ENCODE results near the gene KLHDC7B. TPM values are rescaled to one million over a fixed set of nuclear protein-coding genes. Genes with fewer than 3 reads are reported as not detected.

The KLHDC7B gene
- total and polyA plus RNA-seq, 2 donors (not counting 3 experiments of a cell fraction or from before 2014, with no cell fraction given), result not detected

GRCh38 chr22:50520826-50521453 is 24.8 kb upstream of the KLHDC7B start:
- Histone ChIP-seq H3K79me2 (ENCODE audit: control insufficient read depth, insufficient read depth, low read length) (peaks cover 10% of the 10 kb centered on the region), H3K9ac (replicated peaks; ENCODE audit: extremely low read depth, insufficient read depth, low read length) (no peak overlapping the region), H2AFZ (ENCODE audit: low read depth, low read length) (no peak overlapping the region), H3K4me2 (ENCODE audit: insufficient read depth, low read length) (no peak overlapping the region), H3K36me3 (ENCODE audit: control insufficient read depth in 2 of 2, extremely low read depth in 1 of 2, insufficient read depth in 2 of 2, low read length in 2 of 2) (peaks cover 0 to 27% of the 10 kb centered on the region in 2 experiments), H3K9me1 (replicated peaks; ENCODE audit: control insufficient read depth, extremely low read depth, insufficient read depth, low read length) (no peaks in the 10 kb centered on the region), H3K27me3 (ENCODE audit: control insufficient read depth in 2 of 2, insufficient read depth in 2 of 2, low read length in 2 of 2) (no peaks in the 10 kb centered on the region), H3K4me1 (ENCODE audit: control insufficient read depth, extremely low read depth, insufficient read depth, low read length) (peaks cover 8% of the 10 kb centered on the region), H4K20me1 (replicated peaks; ENCODE audit: control insufficient read depth, extremely low read depth, insufficient read depth, low read length) (no peaks in the 10 kb centered on the region), H3K4me3 (replicated peaks in 1 of 3; ENCODE audit: insufficient read depth in 1 of 3, low read depth in 1 of 3, low read length in 3 of 3) (no peak overlapping the region), H3K9me3 (replicated peaks; ENCODE audit: control insufficient read depth, insufficient read depth, low read length) (no peaks in the 10 kb centered on the region), H3K27ac (ENCODE audit: insufficient read depth, low read depth, low read length) (no peak overlapping the region)
- ChIA-PET POLR2A (no interaction called here), CTCF (no interaction called here)
- dilution Hi-C loops (cut with MboI; ENCODE audit: extremely low pct_ligation_motif_present, low sequenced_read_pairs) (no loop called here), intact Hi-C loops (cut with micrococcal nuclease) (no loop called here)
- DNase-seq (ENCODE audit: low read depth, low spot score) (no peak), FAIRE-seq (no peak)
- TF ChIP-seq JUN (IDR thresholded peaks at IDR 0.05; ENCODE audit: borderline replicate concordance, insufficient read depth, insufficient read length, low read depth), result no peak
- no peak for TF ChIP-seq MYC (IDR thresholded peaks at IDR 0.05; ENCODE audit: low read depth, low read length)
- TF ChIP-seq FOS (IDR thresholded peaks at IDR 0.05; ENCODE audit: borderline replicate concordance, insufficient read depth, low read length), result no peak
- TF ChIP-seq MAX (IDR thresholded peaks at IDR 0.05; ENCODE audit: insufficient read depth, insufficient read length), result no peak
- TF ChIP-seq POLR2A (IDR thresholded peaks at IDR 0.05; ENCODE audit: low read depth, low read length), result no peak
- TF ChIP-seq EZH2 (IDR thresholded peaks at IDR 0.05; ENCODE audit: borderline replicate concordance, low read depth, low read length, severe bottlenecking), result no peak
- TF ChIP-seq POLR2AphosphoS5 (IDR thresholded peaks at IDR 0.05; ENCODE audit: insufficient read depth, low read depth, low read length), result no peak
- TF ChIP-seq CTCF (IDR thresholded peaks at IDR 0.05; ENCODE audit: extremely low read depth in 1 of 2, insufficient read depth in 1 of 2, low read depth in 1 of 2, low read length in 2 of 2), result no peak
- no peak for TF ChIP-seq GATA2 (IDR thresholded peaks at IDR 0.05; ENCODE audit: insufficient read depth, insufficient read length, low read depth, low read length)
- BruUV-seq (replicated peaks), result no TSS peak

Data from endothelial cell of umbilical vein (primary cell).